Smooth muscle cell (in vitro differentiated cells): Measurements from ENCODE around the gene XXYLT1. TPM values are rescaled to one million over a fixed set of nuclear protein-coding genes. Genes with fewer than 3 reads are reported as not detected.

Experiments used
- DNase-seq: peaks from one replicate; lab custom pipeline; 2025; ENCODE audit not compliant: unreplicated experiment; lab: John Stamatoyannopoulos, UW
- H2AFZ ChIP-seq: fragments of 200-600 bp; sonication (generic); 2 replicates; pipeline ENCODE4 v1.6.0; 2016; ENCODE audit warnings: antibody characterized with exemption, low read depth, mild to moderate bottlenecking
- H3F3A ChIP-seq: fragments of 200-600 bp; sonication (generic); 2 replicates; pipeline ENCODE4 v1.6.0; 2017; ENCODE audit warnings: antibody characterized with exemption, low read depth
- H3K27ac ChIP-seq: fragments of 200-600 bp; sonication (generic); 2 replicates; pipeline ENCODE4 v1.5.1; 2016; ENCODE audit warnings: low read depth, mild to moderate bottlenecking
- H3K27me3 ChIP-seq: fragments of 200-600 bp; sonication (generic); 2 replicates; pipeline ENCODE4 v1.6.1; 2016; ENCODE audit warnings: low read depth, mild to moderate bottlenecking
- H3K36me3 ChIP-seq: fragments of 200-600 bp; sonication (generic); 2 replicates; pipeline ENCODE4 v1.5.1; 2016; ENCODE audit warnings: low read depth
- H3K4me1 ChIP-seq: fragments of 200-600 bp; sonication (generic); 2 replicates; pipeline ENCODE4 v1.5.1; 2016; ENCODE audit warnings: low read depth
- H3K4me2 ChIP-seq: fragments of 200-600 bp; sonication (generic); 2 replicates; pipeline ENCODE4 v1.6.0; 2016; ENCODE audit warnings: mild to moderate bottlenecking
- H3K4me3 ChIP-seq: fragments of 200-600 bp; sonication (generic); 2 replicates; pipeline ENCODE4 v1.5.1; 2016; ENCODE audit warnings: mild to moderate bottlenecking
- H3K79me2 ChIP-seq: fragments of 200-600 bp; sonication (generic); 2 replicates; pipeline ENCODE4 v1.6.0; 2016; ENCODE audit warnings: low read depth, mild to moderate bottlenecking
- H3K9ac ChIP-seq: fragments of 200-600 bp; sonication (generic); 2 replicates; pipeline ENCODE4 v1.6.0; 2016; ENCODE audit warnings: low read depth
- H3K9me3 ChIP-seq: fragments of 200-600 bp; sonication (generic); replicated peaks from 2 replicates; pipeline ENCODE4 v1.5.1; 2016; ENCODE audit warnings: low read depth
- H4K20me1 ChIP-seq: fragments of 200-600 bp; sonication (generic); 2 replicates; pipeline ENCODE4 v1.6.0; 2016; ENCODE audit warnings: low read depth
- CTCF ChIP-seq: fragments of 200-600 bp; sonication (generic); IDR thresholded peaks from 2 replicates; pipeline ENCODE4 v1.5.1; 2017; ENCODE audit warnings: borderline replicate concordance, mild to moderate bottlenecking, antibody characterized with exemption; ENCODE audit not compliant: insufficient read depth, poor library complexity, severe bottlenecking
- WGBS: methylation state at CpG from one replicate; pipeline ENCODE4 v1.1.7; 2016; ENCODE audit warnings: low lambda C conversion rate; 5-methylcytosine and 5-hydroxymethylcytosine counted together
- polyA plus RNA-seq: library from polyadenylated mRNA; unstranded; fragments of >200 nt; fragmentation: Nextera tagmentation; extraction: Ambion mirVana; gene quantifications from 2 replicates; pipeline ENCODE4 v1.2.1, GENCODE V29; 2016
- total RNA-seq: library from RNA; depleted of rRNA; stranded (reverse); fragments of >200 nt; gene quantifications from 2 replicates; pipeline ENCODE4 v1.2.3, GENCODE V29; 2014

XXYLT1 gene
- total and polyA plus RNA-seq, 2 experiments from 2014 or later = 22.2 to 35.4 TPM

- no peaks in the 10 kb centered on the region for H3K9me3 ChIP-seq
- no peak overlapping the region for H3K4me3 ChIP-seq
- DNase-seq = no peak
- no peak overlapping the region for H2AFZ ChIP-seq
- no peak overlapping the region for H3K9ac ChIP-seq
- WGBS = 97% methylated on average over 1 of the region's 1 CpG
- no peaks in the 10 kb centered on the region for H3K27me3 ChIP-seq
- H3K4me2 ChIP-seq = no peak overlapping the region
- peaks cover 44% of the 10 kb centered on the region for H3K79me2 ChIP-seq
- peaks cover 16% of the 10 kb centered on the region for H3F3A ChIP-seq
- no peaks in the 10 kb centered on the region for H3K36me3 ChIP-seq
- no peak overlapping the region for H3K27ac ChIP-seq
- H3K4me1 ChIP-seq = peaks cover 27% of the 10 kb centered on the region
- no peaks in the 10 kb centered on the region for H4K20me1 ChIP-seq
- no peak for TF ChIP-seq CTCF
Observed at GRCh38 chr3:195191580-195191979, 79.4 kb downstream of the XXYLT1 start.

- TF ChIP-seq CTCF = no peak
- no peak for DNase-seq
- H3K4me3 ChIP-seq = no peak overlapping the region
- H3K27ac ChIP-seq = no peak overlapping the region
- no peaks in the 10 kb centered on the region for H4K20me1 ChIP-seq
- no peaks in the 10 kb centered on the region for H3K9me3 ChIP-seq
- H3K9ac ChIP-seq = no peak overlapping the region
- no peak overlapping the region for H3K4me2 ChIP-seq
- peaks cover 15% of the 10 kb centered on the region for H3F3A ChIP-seq
- H3K36me3 ChIP-seq = no peaks in the 10 kb centered on the region
- peaks cover 12% of the 10 kb centered on the region for H3K4me1 ChIP-seq
- peaks cover 44% of the 10 kb centered on the region for H3K79me2 ChIP-seq
- no peak overlapping the region for H2AFZ ChIP-seq
- 98% methylated on average over 1 of the region's 1 CpG for WGBS
- no peaks in the 10 kb centered on the region for H3K27me3 ChIP-seq
Observed at GRCh38 chr3:195189821-195190220, 81.1 kb downstream of the XXYLT1 start.

- Histone ChIP-seq H3K36me3 (no peaks in the 10 kb centered on the region), H2AFZ (no peak overlapping the region), H3K4me1 (peaks cover 8% of the 10 kb centered on the region), H3K27ac (peak overlapping the region; percentile 99), H3F3A (peaks cover 15% of the 10 kb centered on the region), H3K9ac (peak overlapping the region; percentile 91), H4K20me1 (no peaks in the 10 kb centered on the region), H3K9me3 (no peaks in the 10 kb centered on the region), H3K4me3 (no peak overlapping the region), H3K27me3 (no peaks in the 10 kb centered on the region), H3K4me2 (peak overlapping the region; percentile 62), H3K79me2 (peaks cover 35% of the 10 kb centered on the region)
- TF ChIP-seq CTCF = no peak
- DNase-seq = no peak
- 96% methylated on average over 3 of the region's 3 CpGs for WGBS
Observed at GRCh38 chr3:195188426-195188927, 82.5 kb downstream of the XXYLT1 start.
